PC-9 (cell line): Measurements from ENCODE around the gene KCNT2. TPM values are rescaled to one million over a fixed set of nuclear protein-coding genes. Genes with fewer than 3 reads are reported as not detected.

Source experiments
- BruUV-seq: library from RNA; stranded (reverse); fragments of 400-500 nt; replicated peaks from 2 replicates; lab custom pipeline; 2021; lab: Mats Ljungman, UMichigan
- CTCF ChIA-PET: fragments of 300-600 bp; sonication (Branson Sonifier 250); formaldehyde crosslinking; loops from one replicate; lab custom pipeline; 2022; ENCODE audit warnings: antibody characterized with exemption; lab: Charles Lee
- POLR2A ChIA-PET: fragments of 300-600 bp; sonication (Branson Sonifier 250); formaldehyde crosslinking; loops from one replicate; lab custom pipeline; 2022; ENCODE audit warnings: antibody characterized with exemption; ENCODE audit not compliant: unreplicated experiment; lab: Charles Lee
- DNase-seq, 2 experiments: peaks; one replicate each; pipeline versions ENCODE4 v3.0.0 to v3.0.0-alpha.2; 2015 to 2022; ENCODE audit warnings: mixed read lengths in 1 of 2
- H2AFZ ChIP-seq: fragments of 200-600 bp; sonication (generic); 2 replicates; pipeline ENCODE4 v1.8.1; 2017; ENCODE audit warnings: antibody characterized with exemption
- H3F3A ChIP-seq: fragments of 200-600 bp; sonication (generic); 2 replicates; pipeline ENCODE4 v1.8.1; 2017; ENCODE audit warnings: antibody characterized with exemption, mild to moderate bottlenecking, low read depth; ENCODE audit not compliant: insufficient read depth
- H3K27ac ChIP-seq: fragments of 200-600 bp; sonication (generic); 2 replicates; pipeline ENCODE4 v1.6.1; 2016; ENCODE audit warnings: mixed run types
- H3K27me3 ChIP-seq: fragments of 200-600 bp; sonication (generic); 2 replicates; pipeline ENCODE4 v1.6.1; 2016; ENCODE audit warnings: low read depth, mixed run types; ENCODE audit not compliant: insufficient read depth
- H3K36me3 ChIP-seq: fragments of 200-600 bp; sonication (generic); 2 replicates; pipeline ENCODE4 v1.6.1; 2016; ENCODE audit warnings: low read depth, mixed run types
- H3K4me1 ChIP-seq: fragments of 200-600 bp; sonication (generic); replicated peaks from 2 replicates; pipeline ENCODE4 v1.6.1; 2016; ENCODE audit warnings: mixed run types; ENCODE audit not compliant: insufficient read depth
- H3K4me2 ChIP-seq: fragments of 200-600 bp; sonication (generic); 2 replicates; pipeline ENCODE4 v1.6.1; 2017; ENCODE audit warnings: mixed run types
- H3K4me3 ChIP-seq: fragments of 200-600 bp; sonication (generic); 2 replicates; pipeline ENCODE4 v1.6.1; 2016; ENCODE audit warnings: mixed run types
- H3K79me2 ChIP-seq: fragments of 200-600 bp; sonication (generic); 2 replicates; pipeline ENCODE4 v1.6.1; 2017; ENCODE audit warnings: low read depth, mixed run types
- H3K9me2 ChIP-seq: fragments of 200-600 bp; sonication (generic); 2 replicates; pipeline ENCODE4 v1.8.1; 2017; ENCODE audit warnings: mild to moderate bottlenecking; ENCODE audit not compliant: insufficient read depth
- H3K9me3 ChIP-seq: fragments of 200-600 bp; sonication (generic); 2 replicates; pipeline ENCODE4 v1.8.1; 2016; ENCODE audit warnings: low read depth; ENCODE audit not compliant: insufficient read depth
- H4K20me1 ChIP-seq: fragments of 200-600 bp; sonication (generic); 2 replicates; pipeline ENCODE4 v1.8.1; 2017; ENCODE audit not compliant: insufficient read depth
- CTCF ChIP-seq: fragments of 200-600 bp; sonication (generic); conservative IDR thresholded peaks from 2 replicates; pipeline ENCODE4 v1.6.1; 2017; ENCODE audit warnings: mixed run types, antibody characterized with exemption, mild to moderate bottlenecking, moderate library complexity
- EZH2 ChIP-seq: fragments of 200-600 bp; sonication (generic); IDR thresholded peaks from 2 replicates; pipeline ENCODE4 v1.8.0; 2017; ENCODE audit warnings: antibody characterized with exemption, low read depth
- intact Hi-C: fragments of 100-400 bp; cut with micrococcal nuclease; formaldehyde crosslinking; loops from one replicate; pipeline ENCODE4 v1.10.0; 2022; ENCODE audit not compliant: unreplicated experiment
- total RNA-seq: library from RNA; stranded (reverse); gene quantifications from 2 replicates; pipeline ENCODE4 v1.2.3, GENCODE V29; 2021

KCNT2 gene
- total RNA-seq, 1 experiment from 2014 or later: 0.90 TPM

- no peaks in the 10 kb centered on the region for H3K9me2 ChIP-seq
- TF ChIP-seq CTCF (no peak), EZH2 (no peak)
- H3K9me3 ChIP-seq: no peaks in the 10 kb centered on the region
- H3K36me3 ChIP-seq: no peaks in the 10 kb centered on the region
- H3K4me1 ChIP-seq: no peaks in the 10 kb centered on the region
- no peaks in the 10 kb centered on the region for H3K27me3 ChIP-seq
- CTCF ChIA-PET: no interaction called here
- H3K27ac ChIP-seq: no peak overlapping the region
- BruUV-seq: no TSS peak
- H4K20me1 ChIP-seq: no peaks in the 10 kb centered on the region
- POLR2A ChIA-PET: no interaction called here
- no peaks in the 10 kb centered on the region for H3F3A ChIP-seq
- DNase-seq: no peak
- H3K4me2 ChIP-seq: no peak overlapping the region
- no peaks in the 10 kb centered on the region for H3K79me2 ChIP-seq
- H3K4me3 ChIP-seq: no peak overlapping the region
- H2AFZ ChIP-seq: no peak overlapping the region; the same call in 1 of the 2 replicates
- intact Hi-C loops: no loop called here
Measured at GRCh38 chr1:196654271-196654670, 46.0 kb upstream of the KCNT2 start.

- Histone ChIP-seq H3K9me2 (no peaks in the 10 kb centered on the region), H3K4me1 (no peaks in the 10 kb centered on the region), H3K36me3 (no peaks in the 10 kb centered on the region), H3K79me2 (no peaks in the 10 kb centered on the region), H2AFZ (no peak within 1 kb of the TSS), H3K4me3 (no peak within 1 kb of the TSS), H3K27me3 (no peaks in the 10 kb centered on the region), H3F3A (no peaks in the 10 kb centered on the region), H4K20me1 (no peaks in the 10 kb centered on the region), H3K27ac (no peak within 1 kb of the TSS), H3K9me3 (no peaks in the 10 kb centered on the region), H3K4me2 (peak within 1 kb of the TSS; percentile 2; the same call in 1 of the 2 replicates)
- CTCF ChIA-PET: no interaction called here
- no TSS peak for BruUV-seq
- intact Hi-C loops: no loop called here
- TF ChIP-seq CTCF (no peak), EZH2 (no peak)
- DNase-seq: peak in 1 of 2 experiments; percentile 4
- POLR2A ChIA-PET: no interaction called here
Measured at GRCh38 chr1:196651637-196652215, 43.5 kb upstream of the KCNT2 start, which contains the start of gene CFH. TSS of gene CFH (plus strand) at chr1:196652043. CDS start at chr1:196652118, 75 bp downstream.

GRCh38 chr1:196651079-196651478, 42.8 kb upstream of the KCNT2 start:
- ChIA-PET CTCF (no interaction called here), POLR2A (no interaction called here)
- H3K36me3 ChIP-seq: no peaks in the 10 kb centered on the region
- DNase-seq: no peak
- H3K9me3 ChIP-seq: no peaks in the 10 kb centered on the region
- H4K20me1 ChIP-seq: no peaks in the 10 kb centered on the region
- H3K27me3 ChIP-seq: no peaks in the 10 kb centered on the region
- intact Hi-C loops: no loop called here
- H3K4me2 ChIP-seq: no peak overlapping the region
- TF ChIP-seq CTCF: no peak
- no peak for TF ChIP-seq EZH2
- BruUV-seq: no TSS peak
- H3K4me3 ChIP-seq: no peak overlapping the region
- no peaks in the 10 kb centered on the region for H3K79me2 ChIP-seq
- no peaks in the 10 kb centered on the region for H3K4me1 ChIP-seq
- no peak overlapping the region for H2AFZ ChIP-seq
- no peak overlapping the region for H3K27ac ChIP-seq
- H3K9me2 ChIP-seq: no peaks in the 10 kb centered on the region
- no peaks in the 10 kb centered on the region; the same call in 1 of the 2 replicates for H3F3A ChIP-seq
